OCI-LY1 (cell line): ENCODE measurements around the gene MLPH.

Experiments
- H2AFZ ChIP-seq: fragments of 200-600 bp; sonication (generic), shearing (Covaris generic); 2 replicates; pipeline ENCODE4 v1.6.0; 2014; ENCODE audit warnings: antibody characterized with exemption, mild to moderate bottlenecking, low read length
- H3F3A ChIP-seq: fragments of 200-600 bp; sonication (generic), shearing (Covaris generic); 2 replicates; pipeline ENCODE4 v1.6.0; 2014; ENCODE audit warnings: mild to moderate bottlenecking, antibody characterized with exemption, low read length, moderate library complexity; ENCODE audit not compliant: insufficient read depth
- H3K27ac ChIP-seq: fragments of 200-600 bp; sonication (generic); 2 replicates; pipeline ENCODE4 v1.5.1; 2014; ENCODE audit warnings: low read length, mixed run types, mild to moderate bottlenecking, low read depth; ENCODE audit not compliant: poor library complexity, severe bottlenecking
- H3K27me3 ChIP-seq: fragments of 200-600 bp; sonication (generic); 2 replicates; pipeline ENCODE4 v1.6.0; 2014; ENCODE audit warnings: antibody characterized with exemption, mild to moderate bottlenecking, low read length, moderate library complexity; ENCODE audit not compliant: insufficient read depth
- H3K36me3 ChIP-seq: fragments of 200-600 bp; sonication (generic); 2 replicates; pipeline ENCODE4 v1.6.1; 2014; ENCODE audit warnings: mild to moderate bottlenecking, antibody characterized with exemption, low read length, moderate library complexity, mixed read lengths; ENCODE audit not compliant: insufficient read depth
- H3K4me1 ChIP-seq: fragments of 200-600 bp; sonication (generic); 2 replicates; pipeline ENCODE4 v1.5.1; 2014; ENCODE audit warnings: mild to moderate bottlenecking, low read length, moderate library complexity; ENCODE audit not compliant: insufficient read depth, severe bottlenecking
- H3K4me2 ChIP-seq: fragments of 200-600 bp; sonication (generic), shearing (Covaris generic); 2 replicates; pipeline ENCODE4 v1.6.1; 2014; ENCODE audit warnings: low read length
- H3K4me3 ChIP-seq: fragments of 200-600 bp; sonication (generic); 2 replicates; pipeline ENCODE4 v1.5.1; 2014; ENCODE audit warnings: low read length, low read depth, mild to moderate bottlenecking, mixed read lengths; ENCODE audit not compliant: poor library complexity, severe bottlenecking
- H3K79me2 ChIP-seq: fragments of 200-600 bp; shearing (Covaris generic); 2 replicates; pipeline ENCODE4 v1.6.1; 2016; ENCODE audit warnings: mixed run types, low read length, mixed read lengths; ENCODE audit not compliant: insufficient read depth
- H3K9ac ChIP-seq: fragments of 200-600 bp; sonication (generic), shearing (Covaris generic); 2 replicates; pipeline ENCODE4 v1.6.1; 2014; ENCODE audit warnings: mild to moderate bottlenecking, low read length, mixed read lengths
- H3K9me2 ChIP-seq: fragments of 200-600 bp; sonication (generic), shearing (Covaris generic); 2 replicates; pipeline ENCODE4 v1.6.1; 2014; ENCODE audit warnings: low read depth, mild to moderate bottlenecking, low read length, mixed read lengths
- H3K9me3 ChIP-seq: fragments of 200-600 bp; shearing (Covaris generic); 2 replicates; pipeline ENCODE4 v1.6.1; 2014; ENCODE audit warnings: low read length, mixed read lengths
- H4K20me1 ChIP-seq: fragments of 200-600 bp; sonication (generic), shearing (Covaris generic); 2 replicates; pipeline ENCODE4 v1.6.0; 2016; ENCODE audit warnings: mild to moderate bottlenecking, low read length; ENCODE audit not compliant: insufficient read depth
- EZH2 ChIP-seq: fragments of 200-600 bp; sonication (generic), shearing (Covaris generic); IDR thresholded peaks from 2 replicates; pipeline ENCODE4 v1.8.0; 2017; ENCODE audit warnings: borderline replicate concordance, mixed run types, mild to moderate bottlenecking, antibody characterized with exemption, low read length, moderate library complexity, mixed read lengths
- TF ChIP-seq, protein P1 (sequence below): fragments of 200-600 bp; sonication (generic), shearing (Covaris generic); IDR thresholded peaks from 2 replicates; pipeline ENCODE4 v1.5.1; 2017; ENCODE audit warnings: mild to moderate bottlenecking, antibody characterized with exemption, low read length, moderate library complexity, mixed read lengths

MLPH gene

GRCh38 chr2:237456200-237456843, 30.7 kb upstream of the MLPH start:
- H4K20me1 ChIP-seq = no peaks in the 10 kb centered on the region
- no peaks in the 10 kb centered on the region for H3K9me2 ChIP-seq
- no peaks in the 10 kb centered on the region for H3K36me3 ChIP-seq
- no peak overlapping the region for H3K9ac ChIP-seq
- no peak overlapping the region for H3K4me3 ChIP-seq
- H3F3A ChIP-seq = no peaks in the 10 kb centered on the region
- no peaks in the 10 kb centered on the region for H3K4me1 ChIP-seq
- no peak overlapping the region for H2AFZ ChIP-seq
- no peaks in the 10 kb centered on the region for H3K27me3 ChIP-seq
- H3K9me3 ChIP-seq = no peaks in the 10 kb centered on the region
- H3K4me2 ChIP-seq = no peak overlapping the region
- TF ChIP-seq EZH2 = no peak
- TF ChIP-seq, protein P1, sequence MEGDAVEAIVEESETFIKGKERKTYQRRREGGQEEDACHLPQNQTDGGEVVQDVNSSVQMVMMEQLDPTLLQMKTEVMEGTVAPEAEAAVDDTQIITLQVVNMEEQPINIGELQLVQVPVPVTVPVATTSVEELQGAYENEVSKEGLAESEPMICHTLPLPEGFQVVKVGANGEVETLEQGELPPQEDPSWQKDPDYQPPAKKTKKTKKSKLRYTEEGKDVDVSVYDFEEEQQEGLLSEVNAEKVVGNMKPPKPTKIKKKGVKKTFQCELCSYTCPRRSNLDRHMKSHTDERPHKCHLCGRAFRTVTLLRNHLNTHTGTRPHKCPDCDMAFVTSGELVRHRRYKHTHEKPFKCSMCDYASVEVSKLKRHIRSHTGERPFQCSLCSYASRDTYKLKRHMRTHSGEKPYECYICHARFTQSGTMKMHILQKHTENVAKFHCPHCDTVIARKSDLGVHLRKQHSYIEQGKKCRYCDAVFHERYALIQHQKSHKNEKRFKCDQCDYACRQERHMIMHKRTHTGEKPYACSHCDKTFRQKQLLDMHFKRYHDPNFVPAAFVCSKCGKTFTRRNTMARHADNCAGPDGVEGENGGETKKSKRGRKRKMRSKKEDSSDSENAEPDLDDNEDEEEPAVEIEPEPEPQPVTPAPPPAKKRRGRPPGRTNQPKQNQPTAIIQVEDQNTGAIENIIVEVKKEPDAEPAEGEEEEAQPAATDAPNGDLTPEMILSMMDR = no peak
- no peaks in the 10 kb centered on the region for H3K79me2 ChIP-seq
- no peak overlapping the region for H3K27ac ChIP-seq

- no peak overlapping the region for H2AFZ ChIP-seq
- no peaks in the 10 kb centered on the region for H3F3A ChIP-seq
- no peak overlapping the region for H3K27ac ChIP-seq
- H3K79me2 ChIP-seq = no peaks in the 10 kb centered on the region
- TF ChIP-seq, protein P1 = no peak
- no peak for TF ChIP-seq EZH2
- no peaks in the 10 kb centered on the region for H3K27me3 ChIP-seq
- H4K20me1 ChIP-seq = no peaks in the 10 kb centered on the region
- H3K4me1 ChIP-seq = no peaks in the 10 kb centered on the region
- H3K36me3 ChIP-seq = no peaks in the 10 kb centered on the region
- H3K9ac ChIP-seq = no peak overlapping the region
- H3K9me2 ChIP-seq = no peaks in the 10 kb centered on the region
- no peak overlapping the region for H3K4me3 ChIP-seq
- H3K9me3 ChIP-seq = no peaks in the 10 kb centered on the region
- no peak overlapping the region for H3K4me2 ChIP-seq
Observed at GRCh38 chr2:237457388-237457941, 29.6 kb upstream of the MLPH start.

DNA sequence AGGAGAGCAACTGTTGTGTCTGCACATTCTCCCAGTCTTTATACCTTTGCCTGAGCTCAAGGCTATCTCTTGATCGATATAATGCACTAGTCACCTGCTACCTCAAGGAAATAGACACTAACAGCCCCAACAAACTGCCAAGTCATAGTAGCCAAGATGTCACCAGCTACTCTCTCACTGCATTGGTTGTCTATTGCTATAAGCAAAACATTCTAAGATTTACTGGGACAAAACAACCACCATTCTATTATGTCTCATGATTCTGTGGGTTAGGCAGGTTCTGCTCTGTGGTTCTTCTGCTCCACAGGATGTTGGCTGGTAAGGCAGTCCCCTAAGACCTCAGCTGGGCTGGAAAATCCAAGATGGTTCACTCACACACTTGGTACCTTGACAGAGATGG, 28.5 kb upstream of the MLPH start:
- no peaks in the 10 kb centered on the region for H3K9me3 ChIP-seq
- H3K4me3 ChIP-seq = no peak overlapping the region
- no peaks in the 10 kb centered on the region for H3K36me3 ChIP-seq
- no peak overlapping the region for H3K27ac ChIP-seq
- no peaks in the 10 kb centered on the region for H3F3A ChIP-seq
- no peaks in the 10 kb centered on the region for H3K27me3 ChIP-seq
- no peak overlapping the region for H3K4me2 ChIP-seq
- H4K20me1 ChIP-seq = no peaks in the 10 kb centered on the region
- H3K4me1 ChIP-seq = no peaks in the 10 kb centered on the region
- TF ChIP-seq, protein P1 = no peak
- no peak for TF ChIP-seq EZH2
- H3K79me2 ChIP-seq = no peaks in the 10 kb centered on the region
- no peak overlapping the region for H2AFZ ChIP-seq
- no peaks in the 10 kb centered on the region for H3K9me2 ChIP-seq
- no peak overlapping the region for H3K9ac ChIP-seq
